H1 (cell line): ENCODE measurements around the gene CRADD. TPM values are rescaled to one million over a fixed set of nuclear protein-coding genes. Genes with fewer than 3 reads are reported as not detected.

Source experiments
- CTCF ChIA-PET: fragments of 300-600 bp; sonication (Branson Sonifier 250); formaldehyde crosslinking; loops from one replicate; lab custom pipeline; 2021; ENCODE audit not compliant: partially characterized antibody; lab: Charles Lee
- POLR2A ChIA-PET: fragments of 300-600 bp; sonication (Branson Sonifier 250); formaldehyde crosslinking; loops from one replicate; lab custom pipeline; 2021; ENCODE audit warnings: inconsistent platforms; ENCODE audit not compliant: partially characterized antibody; lab: Charles Lee
- DNase-seq, 2 experiments: peaks; one replicate each; pipeline versions ENCODE4 v3.0.0 to v3.0.0-alpha.2; 2010 to 2022; ENCODE audit warnings: low spot score in 2 of 2, low read depth in 1 of 2, mixed read lengths in 1 of 2
- FAIRE-seq: peaks from 2 replicates; lab custom pipeline; 2011; peaks lifted over from hg19 to GRCh38; lab: Jason Lieb, UNC
- H2AFZ ChIP-seq: 2 replicates; pipeline ENCODE4 v1.8.1; 2012; ENCODE audit warnings: low read length, inconsistent platforms
- H2AK5ac ChIP-seq: 2 replicates; pipeline ENCODE4 v1.6.1; 2013; ENCODE audit warnings: low read depth, low read length
- H2BK120ac ChIP-seq: replicated peaks from 2 replicates; pipeline ENCODE3; 2013; ENCODE audit warnings: low read depth, low read length, inconsistent platforms
- H2BK12ac ChIP-seq: 2 replicates; pipeline ENCODE4 v1.6.1; 2013; ENCODE audit warnings: low read depth, low read length
- H2BK15ac ChIP-seq: 2 replicates; pipeline ENCODE4 v1.6.1; 2013; ENCODE audit warnings: low read length
- H2BK20ac ChIP-seq: 2 replicates; pipeline ENCODE4 v1.6.1; 2013; ENCODE audit warnings: low read length
- H2BK5ac ChIP-seq: 2 replicates; pipeline ENCODE4 v1.6.1; 2013; ENCODE audit warnings: low read depth, low read length
- H3K14ac ChIP-seq: 2 replicates; pipeline ENCODE4 v1.6.1; 2013; ENCODE audit warnings: inconsistent platforms; ENCODE audit not compliant: insufficient read length
- H3K18ac ChIP-seq: 2 replicates; pipeline ENCODE4 v1.6.1; 2013; ENCODE audit warnings: low read length; ENCODE audit errors: extremely low read depth
- H3K23ac ChIP-seq: 2 replicates; pipeline ENCODE4 v1.6.1; 2013; ENCODE audit warnings: inconsistent platforms; ENCODE audit not compliant: insufficient read length
- H3K23me2 ChIP-seq: 2 replicates; pipeline ENCODE4 v1.6.1; 2013; ENCODE audit warnings: low read depth, low read length
- H3K27ac ChIP-seq: 2 replicates; pipeline ENCODE4 v1.6.1; 2011; ENCODE audit warnings: low read depth, low read length, inconsistent platforms
- H3K27me3 ChIP-seq, 4 experiments: replicated peaks in 1 of 4; 1 replicate in 1 of 4; 2 replicates in 3 of 4; pipeline versions ENCODE4 v1.6.1 to v1.8.1; 2011 to 2013; ENCODE audit warnings: low read length in 3 of 4, mild to moderate bottlenecking in 3 of 4, inconsistent platforms in 2 of 4, mixed read lengths in 2 of 4, moderate library complexity in 1 of 4; ENCODE audit not compliant: control insufficient read depth in 3 of 4, insufficient read depth in 3 of 4; ENCODE audit errors: extremely low read depth in 1 of 4
- H3K36me3 ChIP-seq, 4 experiments: 2 replicates each; pipeline versions ENCODE4 v1.6.1 to v1.8.1; 2011 to 2013; ENCODE audit warnings: mild to moderate bottlenecking in 4 of 4, low read length in 3 of 4, moderate library complexity in 2 of 4, control low read depth in 1 of 4, inconsistent platforms in 1 of 4; ENCODE audit not compliant: insufficient read depth in 4 of 4, control insufficient read depth in 2 of 4
- H3K4ac ChIP-seq: replicated peaks from 2 replicates; pipeline ENCODE3; 2013; ENCODE audit warnings: low read length, low read depth, mixed read lengths, inconsistent platforms; ENCODE audit not compliant: insufficient read length
- H3K4me1 ChIP-seq, 4 experiments: replicated peaks in 1 of 4; 1 replicate in 1 of 4; 2 replicates in 3 of 4; pipeline versions ENCODE4 v1.6.1 to v1.8.1; 2011 to 2013; ENCODE audit warnings: low read length in 3 of 4, inconsistent platforms in 2 of 4, mixed read lengths in 1 of 4; ENCODE audit not compliant: insufficient read depth in 4 of 4, control insufficient read depth in 3 of 4
- H3K4me2 ChIP-seq, 2 experiments: 2 replicates each; pipeline versions ENCODE4 v1.6.1 to v1.8.1; 2011 to 2013; ENCODE audit warnings: low read depth in 2 of 2, low read length in 2 of 2, control low read depth in 1 of 2, inconsistent platforms in 1 of 2, mild to moderate bottlenecking in 1 of 2; ENCODE audit not compliant: insufficient read depth in 1 of 2
- H3K4me3 ChIP-seq, 4 experiments: fragments of 200-600, 300-600 bp in 1 of 4; sonication (generic), shearing (Covaris generic), sonication (Bioruptor Twin) in 1 of 4; 2 replicates each; pipeline versions ENCODE4 v1.5.1 to v1.8.1; 2011 to 2016; ENCODE audit warnings: low read length in 4 of 4, low read depth in 3 of 4, control low read depth in 2 of 4, inconsistent platforms in 2 of 4, mild to moderate bottlenecking in 2 of 4, mixed read lengths in 1 of 4, moderate library complexity in 1 of 4; ENCODE audit not compliant: insufficient read depth in 2 of 4; ENCODE audit errors: extremely low read depth in 1 of 4
- H3K56ac ChIP-seq: replicated peaks from 2 replicates; pipeline ENCODE3; 2013; ENCODE audit warnings: low read depth, mild to moderate bottlenecking, mixed read lengths, low read length, inconsistent platforms; ENCODE audit not compliant: insufficient read length
- H3K79me1 ChIP-seq: 2 replicates; pipeline ENCODE4 v1.6.1; 2013; ENCODE audit warnings: low read depth, low read length, control low read depth
- H3K79me2 ChIP-seq, 2 experiments: 2 replicates each; pipeline versions ENCODE4 v1.6.1 to v1.8.1; 2012 to 2013; ENCODE audit warnings: low read length in 2 of 2, mild to moderate bottlenecking in 2 of 2, inconsistent platforms in 1 of 2; ENCODE audit not compliant: insufficient read depth in 2 of 2, control insufficient read depth in 1 of 2
- H3K9ac ChIP-seq, 4 experiments: replicated peaks in 1 of 4; 1 replicate in 1 of 4; 2 replicates in 3 of 4; pipeline versions ENCODE4 v1.6.1 to v1.8.1; 2011 to 2013; ENCODE audit warnings: low read depth in 3 of 4, low read length in 3 of 4, control low read depth in 2 of 4, mild to moderate bottlenecking in 2 of 4, moderate library complexity in 2 of 4, inconsistent platforms in 1 of 4; ENCODE audit errors: extremely low read depth in 1 of 4
- H3K9me3 ChIP-seq, 2 experiments: 2 replicates each; pipeline versions ENCODE4 v1.6.1 to v1.8.1; 2012 to 2013; ENCODE audit warnings: mild to moderate bottlenecking in 2 of 2, moderate library complexity in 2 of 2, control low read depth in 1 of 2, inconsistent platforms in 1 of 2, low read depth in 1 of 2, low read length in 1 of 2, mixed read lengths in 1 of 2; ENCODE audit not compliant: insufficient read depth in 2 of 2
- H4K20me1 ChIP-seq, 2 experiments: replicated peaks in 1 of 2; 2 replicates each; pipeline versions ENCODE3 to v1.8.1; 2011 to 2013; ENCODE audit warnings: inconsistent platforms in 2 of 2, low read length in 2 of 2, mild to moderate bottlenecking in 1 of 2; ENCODE audit not compliant: insufficient read depth in 2 of 2, control insufficient read depth in 1 of 2
- H4K5ac ChIP-seq: 2 replicates; pipeline ENCODE4 v1.6.1; 2013; ENCODE audit warnings: low read length, low read depth, mixed read lengths, inconsistent platforms; ENCODE audit not compliant: insufficient read length
- H4K8ac ChIP-seq: 2 replicates; pipeline ENCODE4 v1.8.0; 2013; ENCODE audit warnings: mild to moderate bottlenecking, moderate library complexity, low read length, inconsistent platforms; ENCODE audit not compliant: insufficient read depth; ENCODE audit errors: extremely low read depth
- H4K91ac ChIP-seq: replicated peaks from 2 replicates; pipeline ENCODE3; 2013; ENCODE audit warnings: low read length, mixed read lengths, inconsistent platforms; ENCODE audit not compliant: insufficient read length
- CREB1 ChIP-seq: IDR thresholded peaks from 2 replicates; pipeline ENCODE4 v1.6.1; 2012; ENCODE audit warnings: inconsistent platforms
- GABPA ChIP-seq: IDR thresholded peaks from 2 replicates; pipeline ENCODE4 v1.6.1; 2011; ENCODE audit warnings: mild to moderate bottlenecking, low read length, moderate library complexity, borderline replicate concordance; ENCODE audit not compliant: insufficient read depth
- HDAC6 ChIP-seq: IDR thresholded peaks from one replicate; pipeline ENCODE4 v1.7.1; 2012; ENCODE audit warnings: low read depth, mild to moderate bottlenecking, inconsistent platforms, low read length, moderate library complexity
- JUN ChIP-seq: IDR thresholded peaks from 2 replicates; pipeline ENCODE4 v1.6.1; 2011; ENCODE audit warnings: low read depth, mild to moderate bottlenecking, improper control_type of control experiment, low read length
- JUND ChIP-seq: IDR thresholded peaks from 2 replicates; pipeline ENCODE4 v1.6.1; 2011; ENCODE audit warnings: mild to moderate bottlenecking, improper control_type of control experiment, low read length
- NANOG ChIP-seq: IDR thresholded peaks from 2 replicates; pipeline ENCODE4 v1.6.1; 2011; ENCODE audit warnings: low read length, low read depth, mild to moderate bottlenecking, inconsistent platforms; ENCODE audit not compliant: insufficient read depth, poor library complexity, severe bottlenecking
- POLR2A ChIP-seq, 2 experiments: IDR thresholded peaks; 1 replicate in 1 of 2; 2 replicates in 1 of 2; pipeline ENCODE4 v1.6.1; 2011; ENCODE audit warnings: low read depth in 2 of 2, low read length in 2 of 2, mild to moderate bottlenecking in 2 of 2; ENCODE audit errors: control extremely low read depth in 1 of 2
- POU5F1 ChIP-seq: IDR thresholded peaks from 2 replicates; pipeline ENCODE4 v1.6.1; 2011; ENCODE audit warnings: low read depth, mild to moderate bottlenecking, low read length, moderate library complexity
- RXRA ChIP-seq: IDR thresholded peaks from 2 replicates; pipeline ENCODE4 v1.6.1; 2011; ENCODE audit warnings: low read depth, mild to moderate bottlenecking, low read length, moderate library complexity; ENCODE audit not compliant: insufficient read depth
- SIX5 ChIP-seq: IDR thresholded peaks from 2 replicates; pipeline ENCODE4 v1.6.1; 2011; ENCODE audit warnings: mild to moderate bottlenecking, low read depth, low read length
- SP2 ChIP-seq: IDR thresholded peaks from 2 replicates; pipeline ENCODE4 v1.6.1; 2012; ENCODE audit warnings: mild to moderate bottlenecking, low read length, inconsistent platforms
- YY1 ChIP-seq: IDR thresholded peaks from 2 replicates; pipeline ENCODE4 v1.6.1; 2011; ENCODE audit warnings: low read depth, mild to moderate bottlenecking, low read length
- WGBS, 2 experiments: shearing (Covaris generic) in 1 of 2; methylation state at CpG; one replicate each; pipeline versions ENCODE4 v1.1.6 to v1.1.7; 2013 to 2015; ENCODE audit warnings: low lambda C conversion rate in 2 of 2, mixed read lengths in 2 of 2, inconsistent platforms in 1 of 2, low coverage in 1 of 2, missing lambda C conversion rate in 1 of 2; ENCODE audit not compliant: insufficient replicate concordance in 2 of 2, insufficient coverage in 1 of 2, insufficient read length in 1 of 2; ENCODE audit errors: extremely low coverage in 1 of 2, missing lambda C conversion rate in 1 of 2; 5-methylcytosine and 5-hydroxymethylcytosine counted together
- polyA plus RNA-seq, 7 experiments: library from polyadenylated mRNA; depleted of rRNA in 3 of 7; stranded (reverse) in 5 of 7; unstranded in 2 of 7; fragments of >200 nt in 5 of 7; fragments of 200-250 nt in 2 of 7; gene quantifications; 1 replicate in 5 of 7; 2 replicates in 1 of 7; 4 replicates in 1 of 7; pipeline versions ENCODE4 v1.2.1 to v1.2.3, GENCODE V29; 2011 to 2013; ENCODE audit warnings: missing spikeins in 2 of 7, mixed read lengths in 2 of 7
- total RNA-seq: library from RNA; stranded (reverse); fragmentation: NEBNext Ultra II Directional; extraction: Animal tissue kit (Norgen Biotek cat#: 25700); gene quantifications from 2 replicates; pipeline ENCODE4 v1.2.1, GENCODE V29; 2021
- TF ChIP-seq, protein P1 (sequence below): IDR thresholded peaks from 2 replicates; pipeline ENCODE4 v1.6.1; 2011; ENCODE audit warnings: low read depth, mild to moderate bottlenecking, low read length; ENCODE audit not compliant: insufficient read depth

CRADD gene
- total and polyA plus RNA-seq, 2 of the 8 experiments (the other 6 are each of a cell fraction or from before 2014, with no cell fraction given) = 8.1 to 15.4 TPM

DNA sequence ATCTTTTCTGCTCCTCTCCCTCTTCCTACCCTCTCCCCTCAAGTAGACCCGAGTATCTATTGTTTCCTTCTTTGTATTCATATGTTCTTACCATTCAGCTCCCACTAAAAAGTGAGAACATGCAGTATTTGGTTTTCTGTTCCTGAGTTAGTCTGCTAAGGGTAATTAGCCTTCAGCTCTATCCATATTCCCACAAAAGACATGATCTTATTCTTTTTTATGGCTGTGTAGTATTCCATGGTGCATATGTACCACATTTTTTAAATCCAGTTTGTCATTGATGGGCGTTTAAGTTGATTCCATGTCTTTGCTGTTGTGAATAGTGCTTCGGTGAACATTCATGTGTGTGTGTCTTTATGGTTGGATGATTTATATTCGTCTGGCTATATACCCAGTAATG is 32.2 kb downstream of the CRADD start:
- no peaks in the 10 kb centered on the region for H4K20me1 ChIP-seq
- H3K9me3 ChIP-seq = peaks cover 8 to 9% of the 10 kb centered on the region in 2 experiments; a peak in 2 of 4 replicates
- no peak overlapping the region for H2BK15ac ChIP-seq
- no peak overlapping the region for H4K5ac ChIP-seq
- no peak for DNase-seq
- ChIA-PET POLR2A (no interaction called here), CTCF (interaction anchor here (1.0 to 1.3 kb wide), 3 partner anchors 54 to 392 kb away, joined by 3 read pairs; no protein-coding TSS in a partner anchor)
- no peak overlapping the region for H3K4me3 ChIP-seq
- H3K14ac ChIP-seq = no peak overlapping the region
- no peaks in the 10 kb centered on the region for H3K27me3 ChIP-seq
- H3K4me1 ChIP-seq = peaks cover 0 to 2% (median 0%) of the 10 kb centered on the region in 4 experiments; a peak in 1 of 7 replicates
- H3K79me2 ChIP-seq = no peaks in the 10 kb centered on the region
- H3K36me3 ChIP-seq = no peaks in the 10 kb centered on the region
- no peak overlapping the region for H2BK20ac ChIP-seq
- no peak overlapping the region for H4K8ac ChIP-seq
- no peak overlapping the region for H2BK5ac ChIP-seq
- H2BK12ac ChIP-seq = no peak overlapping the region
- H3K79me1 ChIP-seq = no peaks in the 10 kb centered on the region
- H2AK5ac ChIP-seq = no peak overlapping the region
- no peak overlapping the region for H2AFZ ChIP-seq
- H3K56ac ChIP-seq = no peak overlapping the region
- TF ChIP-seq HDAC6 (no peak), POU5F1 (no peak), YY1 (no peak), JUN (no peak), SP2 (no peak), JUND (no peak), RXRA (no peak), SIX5 (no peak), NANOG (no peak), POLR2A (IDR thresholded peaks at IDR 0.05; ENCODE audit: control extremely low read depth in 1 of 2, low read depth in 2 of 2, low read length in 2 of 2) (no peak), CREB1 (no peak), GABPA (no peak)
- TF ChIP-seq, protein P1, sequence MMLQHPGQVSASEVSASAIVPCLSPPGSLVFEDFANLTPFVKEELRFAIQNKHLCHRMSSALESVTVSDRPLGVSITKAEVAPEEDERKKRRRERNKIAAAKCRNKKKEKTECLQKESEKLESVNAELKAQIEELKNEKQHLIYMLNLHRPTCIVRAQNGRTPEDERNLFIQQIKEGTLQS = no peak
- no peak for FAIRE-seq
- 87% methylated on average over 4 of the region's 4 CpGs; no CpG with 5 or more reads in 1 of the 2 experiments for WGBS, 2 experiments
- no peak overlapping the region for H3K4me2 ChIP-seq
- no peak overlapping the region for H4K91ac ChIP-seq
- no peak overlapping the region for H3K9ac ChIP-seq
- H3K18ac ChIP-seq = no peak overlapping the region
- no peak overlapping the region for H3K27ac ChIP-seq
- no peak overlapping the region for H2BK120ac ChIP-seq
- no peak overlapping the region for H3K23ac ChIP-seq
- no peaks in the 10 kb centered on the region for H3K23me2 ChIP-seq
- no peak overlapping the region for H3K4ac ChIP-seq
